ENCODE results near the gene NACA2.

The NACA2 gene

DNA sequence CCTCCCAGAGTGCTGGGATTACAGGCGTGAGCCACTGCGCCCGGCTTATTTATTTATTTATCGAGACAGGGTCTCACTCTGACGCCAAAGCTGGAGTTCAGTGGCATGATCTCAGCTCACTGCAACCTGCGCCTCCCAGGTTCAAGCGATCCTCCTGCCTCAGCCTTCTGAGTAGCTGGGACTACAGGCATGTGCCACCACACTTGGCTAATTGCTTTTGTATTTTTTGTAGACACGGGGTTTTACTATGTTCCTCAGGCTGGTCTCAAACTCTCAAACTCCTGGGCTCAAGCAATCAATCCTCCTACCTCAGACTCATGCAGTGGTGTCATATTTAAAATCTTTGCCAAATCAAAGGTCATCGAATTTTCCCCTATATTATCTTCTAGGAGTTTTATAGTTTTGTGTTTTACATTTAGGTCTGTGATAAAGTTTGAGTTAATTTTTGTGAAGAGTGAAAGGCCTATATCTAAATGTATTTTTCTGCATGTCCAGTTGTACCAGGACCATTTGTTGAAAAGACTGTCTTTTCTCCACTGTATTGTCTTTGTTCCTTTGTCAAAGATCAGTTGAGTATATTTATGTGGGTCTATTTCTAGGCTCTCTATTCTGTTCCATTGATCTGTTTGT is 47.1 kb downstream of the NACA2 start:
- no peak for DNase-seq

DNA sequence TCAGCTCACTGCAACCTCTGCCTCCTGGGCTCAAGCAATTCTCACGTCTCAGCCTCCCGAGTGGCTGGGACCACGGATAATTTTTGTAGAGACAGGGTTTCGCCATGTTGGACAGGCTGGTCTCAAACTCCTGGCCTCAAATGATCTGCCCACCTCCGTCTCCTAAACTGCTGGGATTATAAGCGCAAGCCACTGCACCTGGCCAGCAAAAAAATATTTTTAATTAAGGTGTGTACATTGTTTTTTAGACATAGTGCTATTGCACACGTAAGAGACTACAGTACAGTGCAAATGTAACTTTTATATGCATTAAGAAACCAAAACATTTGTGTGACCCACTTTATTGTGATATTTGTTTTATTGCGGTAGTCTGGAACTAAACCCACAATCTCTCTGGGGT is 49.0 kb downstream of the NACA2 start:
- no peak for DNase-seq

DNA sequence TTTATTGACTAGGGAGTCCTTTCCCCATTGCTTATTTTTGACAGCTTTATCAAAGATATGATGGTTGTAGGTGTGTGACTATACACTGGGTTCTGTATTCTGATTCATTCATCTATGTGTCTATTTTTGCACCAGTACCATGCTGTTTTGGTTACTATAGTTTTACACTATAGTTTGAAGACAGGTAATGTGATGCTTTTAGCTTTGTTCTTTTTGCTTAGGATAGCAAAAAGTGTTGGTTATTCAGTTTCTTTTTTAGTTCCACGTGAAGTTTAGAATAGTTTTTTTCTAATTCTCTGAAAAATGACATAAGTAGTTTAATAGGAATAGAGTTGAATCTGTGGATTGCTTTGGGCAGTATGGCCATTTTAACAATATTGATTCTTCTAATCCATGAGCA is 50.1 kb downstream of the NACA2 start:
- no peak for DNase-seq

All from left hindlimb (tissue), 1 donor.